Measurements from ENCODE around the gene SZRD1. TPM values are rescaled to one million over a fixed set of nuclear protein-coding genes. Genes with fewer than 3 reads are reported as not detected.

SZRD1 gene
- polyA plus RNA-seq, 2 of the 4 experiments (the other 2 are of a cell fraction), result 56.8 to 91.9 TPM

DNA sequence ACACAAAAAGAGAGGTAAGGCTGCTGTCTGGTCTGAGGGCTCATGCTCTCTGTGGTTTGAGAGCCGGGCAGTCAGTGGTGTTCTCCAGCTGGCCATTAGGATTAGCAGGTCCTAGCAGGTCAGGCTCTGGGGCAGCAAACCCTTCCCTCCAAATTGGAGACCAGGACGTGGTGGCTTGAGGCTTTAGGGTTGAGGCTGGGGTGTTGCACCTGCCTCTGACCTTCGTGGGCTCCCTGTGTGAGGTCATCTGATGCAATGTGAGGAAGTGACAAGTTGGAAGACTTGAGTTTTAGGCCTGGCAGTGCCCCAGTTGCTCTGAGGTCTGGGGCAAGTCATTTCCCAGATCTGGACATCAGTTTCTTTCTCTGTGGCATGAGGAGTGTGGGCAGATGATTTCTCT is 24.4 kb downstream of the SZRD1 start:
- H3K27ac ChIP-seq, result peak overlapping the region in 1 of 2 experiments; percentile 41; a peak in 2 of 6 replicates
- H3K4me3 ChIP-seq, result no peak overlapping the region
- ATAC-seq (no peak), FAIRE-seq (no peak), DNase-seq (ENCODE audit: low read depth in 1 of 2, low spot score in 1 of 2) (no peak)
- ChIA-PET POLR2A (no interaction called here), CTCF (interaction anchor here (1.5 kb wide), 1 partner anchor 23 kb away, joined by 3 read pairs; no protein-coding TSS in a partner anchor)
- 75% methylated on average over 3 of the region's 3 CpGs for WGBS (ENCODE audit: missing lambda C conversion rate)
- H3K4me2 ChIP-seq, result 0 out of 3 replicates have a peak overlapping the region, but pooled peaks have one; percentile 13
- H3K9me3 ChIP-seq, result no peaks in the 10 kb centered on the region
- TF ChIP-seq HOXB5 (CRISPR knock-in tag; IDR thresholded peaks at IDR 0.05) (no peak), JUN (IDR thresholded peaks at IDR 0.05) (no peak), EHMT2 (IDR thresholded peaks at IDR 0.05; ENCODE audit: low read depth) (no peak), KDM5A (IDR thresholded peaks at IDR 0.05) (no peak), HOXA7 (CRISPR knock-in tag; IDR thresholded peaks at IDR 0.05) (no peak), FOSL2 (IDR thresholded peaks at IDR 0.05) (no peak), FOSL2 (CRISPR knock-in tag; IDR thresholded peaks at IDR 0.05) (no peak), HOXB13 (CRISPR knock-in tag; IDR thresholded peaks at IDR 0.05; ENCODE audit: low read depth) (no peak), EHF (CRISPR knock-in tag; IDR thresholded peaks at IDR 0.05) (no peak)
- TF ChIP-seq, protein P1, sequence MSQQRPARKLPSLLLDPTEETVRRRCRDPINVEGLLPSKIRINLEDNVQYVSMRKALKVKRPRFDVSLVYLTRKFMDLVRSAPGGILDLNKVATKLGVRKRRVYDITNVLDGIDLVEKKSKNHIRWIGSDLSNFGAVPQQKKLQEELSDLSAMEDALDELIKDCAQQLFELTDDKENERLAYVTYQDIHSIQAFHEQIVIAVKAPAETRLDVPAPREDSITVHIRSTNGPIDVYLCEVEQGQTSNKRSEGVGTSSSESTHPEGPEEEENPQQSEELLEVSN (IDR thresholded peaks at IDR 0.05; ENCODE audit: borderline replicate concordance, low read depth), result no peak
- TF ChIP-seq, protein P2, sequence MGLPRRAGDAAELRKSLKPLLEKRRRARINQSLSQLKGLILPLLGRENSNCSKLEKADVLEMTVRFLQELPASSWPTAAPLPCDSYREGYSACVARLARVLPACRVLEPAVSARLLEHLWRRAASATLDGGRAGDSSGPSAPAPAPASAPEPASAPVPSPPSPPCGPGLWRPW (IDR thresholded peaks at IDR 0.05), result no peak
- H3K4me1 ChIP-seq, result peaks cover 65% of the 10 kb centered on the region

DNA sequence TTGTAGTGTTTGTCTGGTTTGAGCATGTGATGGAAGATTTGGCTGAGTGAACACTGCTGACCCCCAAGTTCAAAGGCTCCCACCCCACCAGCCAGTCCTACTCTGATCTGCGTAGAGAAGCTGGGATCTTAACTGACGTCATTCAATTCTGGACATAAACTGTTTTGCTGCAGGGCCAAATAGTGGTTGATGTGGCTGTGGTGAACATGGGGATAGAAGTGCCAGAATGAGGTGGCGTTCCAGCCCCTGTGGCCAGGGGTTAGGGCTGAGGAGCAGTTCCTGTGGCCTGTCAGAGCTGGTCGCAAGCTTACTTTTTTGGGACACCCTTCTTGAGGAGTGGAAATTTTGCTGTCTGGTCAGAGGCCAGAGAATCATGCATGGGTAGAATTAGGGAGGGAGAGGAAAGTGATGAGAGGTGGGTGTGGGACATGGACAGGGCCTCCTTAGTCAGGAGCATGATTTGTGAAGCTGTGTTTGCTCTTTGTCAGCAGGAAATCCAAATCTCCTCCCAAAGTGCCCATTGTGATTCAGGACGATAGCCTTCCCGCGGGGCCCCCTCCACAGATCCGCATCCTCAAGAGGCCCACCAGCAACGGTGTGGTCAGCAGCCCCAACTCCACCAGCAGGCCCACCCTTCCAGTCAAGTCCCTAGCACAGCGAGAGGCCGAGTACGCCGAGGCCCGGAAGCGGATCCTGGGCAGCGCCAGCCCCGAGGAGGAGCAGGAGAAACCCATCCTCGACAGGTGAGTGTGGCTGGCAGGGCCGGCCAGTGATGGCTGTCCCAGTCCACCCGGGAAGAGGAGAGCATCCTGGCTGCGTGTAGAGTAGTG is 25.9 kb downstream of the SZRD1 start:
- DNase-seq (ENCODE audit: low read depth in 1 of 2, low spot score in 1 of 2) (no peak), ATAC-seq (no peak; a peak in 1 of 6 replicates), FAIRE-seq (no peak)
- no peak overlapping the region for H3K4me3 ChIP-seq
- TF ChIP-seq EHF (CRISPR knock-in tag; IDR thresholded peaks at IDR 0.05) (no peak), KDM1A (IDR thresholded peaks at IDR 0.05; ENCODE audit: low read depth) (no peak)
- H3K4me2 ChIP-seq, result no peak overlapping the region
- ChIA-PET POLR2A (interaction anchor here (0.6 kb wide), 1 partner anchor 31 kb away, joined by 5 read pairs; no protein-coding TSS in a partner anchor), CTCF (interaction anchor here (1.6 to 1.9 kb wide), 2 partner anchors 12 to 47 kb away, joined by 5 to 8 read pairs; partner anchors contain the start of gene NECAP2)
- peak overlapping the region in 1 of 2 experiments; percentile 49; a peak in 2 of 6 replicates for H3K27ac ChIP-seq
- peaks cover 57% of the 10 kb centered on the region for H3K4me1 ChIP-seq
- WGBS (ENCODE audit: missing lambda C conversion rate), result 93% methylated on average over 19 of the region's 21 CpGs
- no peaks in the 10 kb centered on the region for H3K9me3 ChIP-seq

DNA sequence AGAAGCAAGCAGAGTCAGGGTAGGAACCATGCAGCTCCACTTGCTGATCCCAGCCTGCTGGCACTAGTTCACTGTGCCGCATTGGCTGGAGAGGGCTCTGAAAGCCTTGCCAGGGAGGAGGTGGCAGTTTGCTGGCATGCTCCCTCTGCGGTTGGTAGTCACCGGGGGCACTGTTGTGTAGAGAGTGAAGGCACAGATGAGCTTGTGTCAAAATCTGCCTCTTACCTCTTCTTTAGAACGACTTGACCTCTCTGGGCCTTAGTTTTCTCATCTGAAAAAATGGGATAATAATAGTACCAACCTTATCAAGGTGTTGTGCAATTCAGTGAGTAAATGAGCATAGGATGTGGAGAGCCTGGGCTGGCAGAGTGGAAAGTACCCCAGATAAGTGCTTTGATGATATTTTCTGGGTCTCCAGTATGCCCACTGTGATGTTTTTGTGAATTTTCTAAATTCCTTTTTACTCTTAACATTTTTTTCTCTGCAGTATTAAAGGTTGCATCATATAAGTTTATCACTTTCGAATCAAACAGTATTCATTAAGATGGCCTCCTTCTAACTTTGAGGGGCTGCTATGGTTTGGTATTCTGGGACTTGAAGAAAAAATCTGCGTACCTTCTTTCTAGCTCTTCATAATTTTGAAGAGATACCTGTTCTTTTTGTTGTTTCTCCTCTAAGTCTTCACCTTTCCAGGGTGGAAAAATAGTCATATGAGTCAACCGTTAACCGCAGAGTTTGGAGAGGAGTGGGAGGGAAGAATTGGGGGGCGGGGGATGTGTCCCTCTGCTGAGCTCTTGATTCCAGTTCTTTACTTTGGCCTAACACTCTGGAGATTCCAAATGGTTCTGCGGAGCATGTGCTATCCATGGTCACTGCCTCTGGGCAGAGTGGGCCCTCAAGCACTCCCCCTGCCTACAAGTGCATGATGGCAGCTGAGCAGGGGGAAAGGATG is 26.8 kb downstream of the SZRD1 start:
- no peak for DNase-seq (ENCODE audit: low read depth in 1 of 2, low spot score in 1 of 2)
- WGBS (ENCODE audit: missing lambda C conversion rate), result 78% methylated on average over 9 of the region's 10 CpGs
- FAIRE-seq, result no peak
- Histone ChIP-seq H3K27ac (peak overlapping the region in 1 of 2 experiments; percentile 49; a peak in 2 of 6 replicates), H3K9me3 (no peaks in the 10 kb centered on the region), H3K4me3 (no peak overlapping the region), H3K4me2 (no peak overlapping the region), H3K4me1 (peaks cover 48% of the 10 kb centered on the region)
- ATAC-seq, result peak in 1 of 2 experiments; percentile 51; a peak in 3 of 6 replicates
- ChIA-PET POLR2A (no interaction called here), CTCF (interaction anchor here (1.6 to 1.9 kb wide), 2 partner anchors 13 to 46 kb away, joined by 5 to 8 read pairs; partner anchors contain the start of gene NECAP2)
- TF ChIP-seq, protein P3, sequence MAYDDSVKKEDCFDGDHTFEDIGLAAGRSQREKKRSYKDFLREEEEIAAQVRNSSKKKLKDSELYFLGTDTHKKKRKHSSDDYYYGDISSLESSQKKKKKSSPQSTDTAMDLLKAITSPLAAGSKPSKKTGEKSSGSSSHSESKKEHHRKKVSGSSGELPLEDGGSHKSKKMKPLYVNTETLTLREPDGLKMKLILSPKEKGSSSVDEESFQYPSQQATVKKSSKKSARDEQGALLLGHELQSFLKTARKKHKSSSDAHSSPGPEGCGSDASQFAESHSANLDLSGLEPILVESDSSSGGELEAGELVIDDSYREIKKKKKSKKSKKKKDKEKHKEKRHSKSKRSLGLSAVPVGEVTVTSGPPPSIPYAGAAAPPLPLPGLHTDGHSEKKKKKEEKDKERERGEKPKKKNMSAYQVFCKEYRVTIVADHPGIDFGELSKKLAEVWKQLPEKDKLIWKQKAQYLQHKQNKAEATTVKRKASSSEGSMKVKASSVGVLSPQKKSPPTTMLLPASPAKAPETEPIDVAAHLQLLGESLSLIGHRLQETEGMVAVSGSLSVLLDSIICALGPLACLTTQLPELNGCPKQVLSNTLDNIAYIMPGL (CRISPR knock-in tag; IDR thresholded peaks at IDR 0.05; ENCODE audit: borderline replicate concordance), result no peak
- TF ChIP-seq RARB (CRISPR knock-in tag; IDR thresholded peaks at IDR 0.05) (no peak), FOSB (CRISPR knock-in tag; IDR thresholded peaks at IDR 0.05) (no peak), GATA3 (IDR thresholded peaks at IDR 0.05; ENCODE audit: borderline replicate concordance) (no peak), TP53 (CRISPR knock-in tag; IDR thresholded peaks at IDR 0.05) (no peak), NPAS2 (CRISPR knock-in tag; IDR thresholded peaks at IDR 0.05; ENCODE audit: borderline replicate concordance) (no peak), HDAC2 (IDR thresholded peaks at IDR 0.05) (no peak), CBX8 (IDR thresholded peaks at IDR 0.05) (no peak), HOXB13 (CRISPR knock-in tag; IDR thresholded peaks at IDR 0.05; ENCODE audit: low read depth) (no peak), NFE2L2 (conservative IDR thresholded peaks at IDR 0.05; ENCODE audit: low read length) (no peak)
- TF ChIP-seq, protein P4, sequence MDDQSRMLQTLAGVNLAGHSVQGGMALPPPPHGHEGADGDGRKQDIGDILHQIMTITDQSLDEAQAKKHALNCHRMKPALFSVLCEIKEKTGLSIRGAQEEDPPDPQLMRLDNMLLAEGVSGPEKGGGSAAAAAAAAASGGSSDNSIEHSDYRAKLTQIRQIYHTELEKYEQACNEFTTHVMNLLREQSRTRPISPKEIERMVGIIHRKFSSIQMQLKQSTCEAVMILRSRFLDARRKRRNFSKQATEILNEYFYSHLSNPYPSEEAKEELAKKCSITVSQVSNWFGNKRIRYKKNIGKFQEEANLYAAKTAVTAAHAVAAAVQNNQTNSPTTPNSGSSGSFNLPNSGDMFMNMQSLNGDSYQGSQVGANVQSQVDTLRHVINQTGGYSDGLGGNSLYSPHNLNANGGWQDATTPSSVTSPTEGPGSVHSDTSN (IDR thresholded peaks at IDR 0.05), result no peak
- TF ChIP-seq, protein P5, sequence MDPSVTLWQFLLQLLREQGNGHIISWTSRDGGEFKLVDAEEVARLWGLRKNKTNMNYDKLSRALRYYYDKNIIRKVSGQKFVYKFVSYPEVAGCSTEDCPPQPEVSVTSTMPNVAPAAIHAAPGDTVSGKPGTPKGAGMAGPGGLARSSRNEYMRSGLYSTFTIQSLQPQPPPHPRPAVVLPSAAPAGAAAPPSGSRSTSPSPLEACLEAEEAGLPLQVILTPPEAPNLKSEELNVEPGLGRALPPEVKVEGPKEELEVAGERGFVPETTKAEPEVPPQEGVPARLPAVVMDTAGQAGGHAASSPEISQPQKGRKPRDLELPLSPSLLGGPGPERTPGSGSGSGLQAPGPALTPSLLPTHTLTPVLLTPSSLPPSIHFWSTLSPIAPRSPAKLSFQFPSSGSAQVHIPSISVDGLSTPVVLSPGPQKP (IDR thresholded peaks at IDR 0.05; ENCODE audit: low read depth, low read length), result no peak
- TF ChIP-seq, protein P1 (IDR thresholded peaks at IDR 0.05; ENCODE audit: borderline replicate concordance, low read depth), result no peak
